GM12801 (cell line): ENCODE results near the gene PRRG2.

Source experiments
- TF ChIP-seq, protein P1 (sequence below): IDR thresholded peaks from one replicate; pipeline ENCODE4 v1.5.1; 2011; ENCODE audit warnings: control low read depth; ENCODE audit not compliant: insufficient read length; ENCODE audit errors: extremely low read depth

The PRRG2 gene

DNA sequence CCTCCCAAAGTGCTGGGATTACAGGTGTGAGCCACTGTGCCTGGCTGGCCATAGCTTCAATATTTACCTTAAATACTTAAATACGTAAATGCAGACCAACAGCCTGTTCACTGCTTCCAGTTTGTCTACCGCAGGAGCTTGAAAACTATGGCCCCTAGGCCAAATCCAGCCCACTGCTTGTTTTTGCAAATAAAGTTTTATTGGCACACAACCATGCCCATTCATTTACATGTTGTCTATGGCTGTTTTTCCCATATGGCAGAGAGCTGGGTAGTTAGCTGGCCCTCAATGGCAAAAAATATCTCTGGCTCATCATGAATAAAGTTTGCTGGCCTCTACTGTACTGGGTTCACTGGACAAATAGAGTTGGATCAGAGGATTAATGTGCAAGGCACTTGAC, 21.7 kb downstream of the PRRG2 start:
- TF ChIP-seq, protein P1, sequence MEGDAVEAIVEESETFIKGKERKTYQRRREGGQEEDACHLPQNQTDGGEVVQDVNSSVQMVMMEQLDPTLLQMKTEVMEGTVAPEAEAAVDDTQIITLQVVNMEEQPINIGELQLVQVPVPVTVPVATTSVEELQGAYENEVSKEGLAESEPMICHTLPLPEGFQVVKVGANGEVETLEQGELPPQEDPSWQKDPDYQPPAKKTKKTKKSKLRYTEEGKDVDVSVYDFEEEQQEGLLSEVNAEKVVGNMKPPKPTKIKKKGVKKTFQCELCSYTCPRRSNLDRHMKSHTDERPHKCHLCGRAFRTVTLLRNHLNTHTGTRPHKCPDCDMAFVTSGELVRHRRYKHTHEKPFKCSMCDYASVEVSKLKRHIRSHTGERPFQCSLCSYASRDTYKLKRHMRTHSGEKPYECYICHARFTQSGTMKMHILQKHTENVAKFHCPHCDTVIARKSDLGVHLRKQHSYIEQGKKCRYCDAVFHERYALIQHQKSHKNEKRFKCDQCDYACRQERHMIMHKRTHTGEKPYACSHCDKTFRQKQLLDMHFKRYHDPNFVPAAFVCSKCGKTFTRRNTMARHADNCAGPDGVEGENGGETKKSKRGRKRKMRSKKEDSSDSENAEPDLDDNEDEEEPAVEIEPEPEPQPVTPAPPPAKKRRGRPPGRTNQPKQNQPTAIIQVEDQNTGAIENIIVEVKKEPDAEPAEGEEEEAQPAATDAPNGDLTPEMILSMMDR = no peak

DNA sequence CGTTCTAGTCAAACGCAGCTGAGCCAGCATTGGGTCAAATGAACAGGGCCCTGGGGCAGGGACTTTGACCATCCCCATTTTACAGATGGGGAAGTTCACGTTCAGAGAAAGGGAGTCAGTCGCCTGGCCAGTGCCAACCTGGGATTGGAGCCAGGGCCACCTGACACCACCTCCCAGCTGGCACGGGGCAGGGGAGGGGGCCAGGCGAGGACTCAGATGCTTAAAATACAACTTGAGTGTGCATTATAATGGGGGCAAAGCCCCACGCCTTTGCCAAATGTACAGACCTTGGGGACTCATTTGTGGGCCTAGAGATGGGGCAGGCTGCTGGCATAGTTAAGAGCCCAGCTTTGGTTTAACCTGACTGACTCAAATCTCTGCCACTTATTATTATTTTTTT, 24.5 kb downstream of the PRRG2 start:
- TF ChIP-seq, protein P1 = no peak

DNA sequence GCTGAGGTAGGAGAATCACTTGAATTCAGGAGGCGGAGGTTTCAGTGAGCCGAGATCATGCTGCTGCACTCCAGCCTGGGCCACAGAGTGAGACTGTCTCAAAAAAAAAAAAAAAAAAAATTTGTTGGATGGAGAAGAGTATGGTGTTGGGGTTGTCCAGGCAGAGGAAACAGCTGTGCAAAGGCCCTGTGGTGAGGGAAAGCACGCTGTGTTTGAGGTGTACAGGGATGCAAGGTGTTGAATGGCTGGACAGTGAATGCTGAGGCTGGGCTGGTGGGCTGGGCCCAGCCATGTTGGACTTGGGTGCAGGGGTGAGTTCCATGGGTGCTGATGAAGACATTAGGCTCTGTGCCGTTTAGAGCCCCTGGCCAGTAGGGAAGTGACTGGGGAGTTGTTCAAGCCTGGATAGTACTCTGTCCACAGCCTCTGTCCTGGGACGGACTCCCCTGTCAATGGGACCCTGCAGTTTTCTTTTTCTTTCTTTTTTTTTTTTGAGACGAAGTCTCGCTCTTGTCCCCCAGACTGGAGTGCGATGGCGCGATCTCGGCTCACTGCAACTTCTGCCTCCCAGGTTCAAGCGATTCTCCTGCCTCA, 28.5 kb downstream of the PRRG2 start:
- TF ChIP-seq, protein P1 = no peak

DNA sequence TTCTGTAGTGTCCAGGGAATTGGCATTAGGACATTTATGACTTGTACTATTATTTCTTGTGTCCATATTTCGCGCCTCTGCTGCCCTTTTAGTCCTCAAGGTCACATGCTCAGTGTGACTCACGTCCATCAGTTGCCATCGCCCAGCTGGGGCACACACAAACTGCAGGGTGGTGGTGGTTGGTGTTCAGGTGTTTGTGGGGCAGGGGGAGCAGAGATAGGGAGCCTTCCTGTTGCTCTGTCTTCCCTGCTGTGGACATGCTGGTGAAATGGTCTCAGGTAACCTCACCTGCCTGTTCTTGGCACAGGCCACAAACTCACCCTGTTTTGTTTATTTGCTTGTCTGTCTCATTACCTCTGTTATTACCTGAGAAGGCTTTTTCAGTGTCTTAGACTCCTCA, 32.3 kb downstream of the PRRG2 start:
- TF ChIP-seq, protein P1 = no peak

DNA sequence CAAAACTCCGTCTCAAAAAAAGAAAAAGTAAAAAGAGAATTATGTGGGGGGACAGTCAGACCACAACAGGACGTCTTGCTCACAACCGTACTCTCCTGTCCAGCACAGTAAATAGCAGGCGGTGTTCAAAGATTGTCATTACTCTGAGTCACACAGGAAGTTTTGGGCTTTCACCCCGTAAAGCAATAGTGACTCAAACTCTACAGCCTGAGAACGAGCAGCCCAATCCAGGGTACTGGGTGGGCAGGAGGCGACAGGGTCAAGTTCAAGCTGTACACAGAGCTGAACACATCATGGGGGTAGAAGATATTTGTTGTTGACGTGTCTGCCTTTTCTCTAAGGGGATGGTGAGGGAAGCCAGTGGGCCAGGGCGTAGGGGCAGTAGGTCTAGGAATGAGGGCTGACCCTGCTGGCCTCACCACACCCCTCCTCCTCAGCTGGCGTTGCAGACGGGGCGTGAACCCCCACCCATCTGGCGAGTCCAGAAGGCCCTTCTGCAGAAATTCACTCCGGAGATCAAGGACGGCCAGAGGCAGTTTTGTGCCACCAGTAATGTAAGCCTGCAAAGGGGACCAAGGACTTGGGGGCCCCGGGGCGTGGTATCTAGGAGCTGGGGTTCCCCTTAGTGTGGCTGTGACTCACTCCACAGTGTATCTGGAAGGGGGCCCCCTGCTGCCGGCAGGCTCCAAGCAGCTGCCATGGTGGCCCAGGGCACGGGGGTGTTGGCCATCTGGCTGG, 33.1 kb downstream of the PRRG2 start:
- TF ChIP-seq, protein P1 = no peak

DNA sequence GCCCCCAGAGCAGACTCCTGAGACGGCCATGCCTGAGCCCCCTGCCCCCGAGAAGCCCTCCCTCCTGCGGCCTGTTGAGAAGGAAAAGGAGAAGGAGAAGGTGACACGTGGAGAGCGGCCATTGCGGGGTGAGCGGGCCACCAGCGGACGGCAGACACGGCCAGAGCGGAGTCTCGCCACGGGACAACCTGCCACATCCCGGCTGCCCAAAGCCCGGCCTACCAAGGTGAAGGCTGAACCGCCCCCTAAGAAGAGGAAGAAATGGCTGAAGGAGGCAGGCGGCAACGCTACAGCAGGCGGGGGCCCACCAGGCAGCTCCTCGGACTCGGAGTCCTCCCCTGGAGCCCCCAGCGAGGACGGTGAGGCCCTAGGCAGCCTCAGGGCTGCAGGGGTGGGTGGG, 34.7 kb downstream of the PRRG2 start:
- TF ChIP-seq, protein P1 = no peak

DNA sequence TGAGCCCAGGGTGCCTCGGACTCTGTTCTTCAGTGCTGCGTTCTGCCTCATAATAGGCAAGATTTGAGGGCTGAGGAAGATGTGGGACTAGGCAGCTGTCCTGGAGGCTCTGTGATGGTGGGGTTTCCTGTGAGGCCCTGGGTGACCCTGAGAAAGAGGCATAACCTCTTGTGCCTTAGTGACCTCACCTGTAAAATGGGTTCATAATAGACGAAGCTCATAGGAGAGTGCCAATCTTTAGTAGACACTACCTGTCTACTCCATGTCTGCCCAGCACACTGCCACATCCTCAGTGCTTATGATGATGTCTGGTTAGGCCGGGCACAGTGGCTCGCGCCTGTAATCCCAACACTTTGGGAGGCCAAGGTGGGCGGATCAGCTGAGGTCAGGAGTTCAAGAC, 35.4 kb downstream of the PRRG2 start:
- TF ChIP-seq, protein P1 = no peak
